ENCODE data around the gene MICU1.

- TF ChIP-seq, protein P1, sequence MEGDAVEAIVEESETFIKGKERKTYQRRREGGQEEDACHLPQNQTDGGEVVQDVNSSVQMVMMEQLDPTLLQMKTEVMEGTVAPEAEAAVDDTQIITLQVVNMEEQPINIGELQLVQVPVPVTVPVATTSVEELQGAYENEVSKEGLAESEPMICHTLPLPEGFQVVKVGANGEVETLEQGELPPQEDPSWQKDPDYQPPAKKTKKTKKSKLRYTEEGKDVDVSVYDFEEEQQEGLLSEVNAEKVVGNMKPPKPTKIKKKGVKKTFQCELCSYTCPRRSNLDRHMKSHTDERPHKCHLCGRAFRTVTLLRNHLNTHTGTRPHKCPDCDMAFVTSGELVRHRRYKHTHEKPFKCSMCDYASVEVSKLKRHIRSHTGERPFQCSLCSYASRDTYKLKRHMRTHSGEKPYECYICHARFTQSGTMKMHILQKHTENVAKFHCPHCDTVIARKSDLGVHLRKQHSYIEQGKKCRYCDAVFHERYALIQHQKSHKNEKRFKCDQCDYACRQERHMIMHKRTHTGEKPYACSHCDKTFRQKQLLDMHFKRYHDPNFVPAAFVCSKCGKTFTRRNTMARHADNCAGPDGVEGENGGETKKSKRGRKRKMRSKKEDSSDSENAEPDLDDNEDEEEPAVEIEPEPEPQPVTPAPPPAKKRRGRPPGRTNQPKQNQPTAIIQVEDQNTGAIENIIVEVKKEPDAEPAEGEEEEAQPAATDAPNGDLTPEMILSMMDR (IDR thresholded peaks at IDR 0.05), result no peak
- no peak for TF ChIP-seq POLR2A (IDR thresholded peaks at IDR 0.05)
- TF ChIP-seq EP300 (IDR thresholded peaks at IDR 0.05), result no peak
These were observed 19.5 kb upstream of the MICU1 start for GRCh38 chr10:72645263-72645858.

All from upper lobe of left lung (tissue), 4 donors.